CD8-positive, alpha-beta memory T cell (primary cell): ENCODE measurements around the gene TBC1D9B. TPM values are rescaled to one million over a fixed set of nuclear protein-coding genes. Genes with fewer than 3 reads are reported as not detected.

Source experiments
- CTCF ChIA-PET: fragments of 350-600 bp; sonication (Branson Sonifier 250); formaldehyde crosslinking; loops from one replicate; lab custom pipeline; 2021; ENCODE audit warnings: antibody characterized with exemption; lab: Charles Lee
- POLR2A ChIA-PET: fragments of 350-600 bp; sonication (Branson Sonifier 250); formaldehyde crosslinking; loops from one replicate; lab custom pipeline; 2021; ENCODE audit warnings: antibody characterized with exemption; lab: Charles Lee
- DNase-seq, 5 donors: peaks; one replicate each; pipeline versions ENCODE4 v3.0.0 to v3.0.0-alpha.2; 2020 to 2022; ENCODE audit warnings: mixed read lengths in 1 of 5
- H3K27ac ChIP-seq: one replicate; pipeline ENCODE4 v1.7.0; 2013; ENCODE audit warnings: low read depth, mild to moderate bottlenecking, low read length, moderate library complexity
- H3K27me3 ChIP-seq: 2 replicates; pipeline ENCODE4 v1.7.0; 2013; ENCODE audit warnings: low read length, mild to moderate bottlenecking; ENCODE audit not compliant: insufficient read depth, poor library complexity, severe bottlenecking
- H3K36me3 ChIP-seq: 2 replicates; pipeline ENCODE4 v1.7.0; 2013; ENCODE audit warnings: mild to moderate bottlenecking, low read length, moderate library complexity; ENCODE audit not compliant: insufficient read depth
- H3K4me1 ChIP-seq: 2 replicates; pipeline ENCODE4 v1.7.0; 2013; ENCODE audit warnings: mild to moderate bottlenecking, low read length, moderate library complexity; ENCODE audit not compliant: insufficient read depth
- H3K4me3 ChIP-seq: 2 replicates; pipeline ENCODE4 v1.7.0; 2013; ENCODE audit warnings: mild to moderate bottlenecking, low read length
- H3K9me3 ChIP-seq: 2 replicates; pipeline ENCODE4 v1.7.0; 2013; ENCODE audit warnings: mild to moderate bottlenecking, low read length
- H3K27ac Mint-ChIP-seq, 8 donors: one replicate each; pipeline ENCODE4 v1.8.0; 2020 to 2021; ENCODE audit warnings: mixed read lengths in 8 of 8, mild to moderate bottlenecking in 6 of 8, inconsistent platforms in 3 of 8, moderate library complexity in 3 of 8
- H3K27me3 Mint-ChIP-seq, 2 donors: one replicate each; pipeline ENCODE4 v1.8.0; 2020 to 2021; ENCODE audit warnings: mixed read lengths in 2 of 2, mild to moderate bottlenecking in 1 of 2, moderate library complexity in 1 of 2
- H3K36me3 Mint-ChIP-seq, 3 donors: one replicate each; pipeline ENCODE4 v1.8.0; 2020 to 2021; ENCODE audit warnings: mixed read lengths in 3 of 3, inconsistent platforms in 1 of 3, mild to moderate bottlenecking in 1 of 3
- H3K4me1 Mint-ChIP-seq, 3 donors: one replicate each; pipeline ENCODE4 v1.8.0; 2020 to 2021; ENCODE audit warnings: mixed read lengths in 3 of 3, inconsistent platforms in 1 of 3, mild to moderate bottlenecking in 1 of 3
- H3K4me3 Mint-ChIP-seq, 7 donors: one replicate each; pipeline ENCODE4 v1.8.0; 2020 to 2021; ENCODE audit warnings: mixed read lengths in 7 of 7, mild to moderate bottlenecking in 6 of 7, moderate library complexity in 4 of 7, inconsistent platforms in 2 of 7
- H3K9me3 Mint-ChIP-seq, 5 donors: one replicate each; pipeline ENCODE4 v1.8.0; 2020 to 2022; ENCODE audit warnings: mixed read lengths in 5 of 5, mild to moderate bottlenecking in 3 of 5, moderate library complexity in 2 of 5, inconsistent platforms in 1 of 5
- polyA plus RNA-seq: library from polyadenylated mRNA; unstranded; fragments of 300-500 nt; fragmentation: Illumina TruSeq; gene quantifications from one replicate; pipeline ENCODE4 v1.2.3, GENCODE V29; 2021
- total RNA-seq, 2 experiments: library from RNA; stranded (reverse); gene quantifications; one replicate each; pipeline ENCODE4 v1.2.3, GENCODE V29; 2021

The TBC1D9B gene
- total and polyA plus RNA-seq, 3 experiments from 2014 or later: 43.9 to 74.8 (median 73.7) TPM

- Mint-ChIP-seq H3K4me1 (peaks cover 16 to 30% (median 17%) of the 10 kb centered on the region in 3 donors), H3K27ac (peak overlapping the region; percentile 36 to 90 (median 65)), H3K9me3 (no peaks in the 10 kb centered on the region), H3K27me3 (no peaks in the 10 kb centered on the region), H3K4me3 (peak overlapping the region; percentile 81 to 96 (median 86)), H3K36me3 (peaks cover 0 to 31% (median 12%) of the 10 kb centered on the region in 3 donors)
- Histone ChIP-seq H3K4me3 (peak overlapping the region; percentile 44), H3K27ac (peak overlapping the region; percentile 51), H3K4me1 (peaks cover 17% of the 10 kb centered on the region), H3K9me3 (no peaks in the 10 kb centered on the region), H3K36me3 (no peaks in the 10 kb centered on the region), H3K27me3 (no peaks in the 10 kb centered on the region)
- ChIA-PET POLR2A (interaction anchor here (0.8 kb wide), 1 partner anchor 86 kb away, joined by 3 read pairs; no protein-coding TSS in a partner anchor), CTCF (interaction anchor here (0.8 to 5.7 kb wide), 7 partner anchors 48 to 143 kb away, joined by 3 to 37 read pairs (median 3); partner anchors contain the start of gene MRNIP)
- DNase-seq: no peak
These were observed 1.4 kb downstream of the TBC1D9B start for GRCh38 chr5:179906294-179906794.

GRCh38 chr5:179905161-179905560, 2.5 kb downstream of the TBC1D9B start:
- ChIA-PET POLR2A (interaction anchor here (0.7 kb wide), 1 partner anchor 236 kb away, joined by 4 read pairs; no protein-coding TSS in a partner anchor), CTCF (interaction anchor here (1.2 to 5.7 kb wide), 2 partner anchors 103 to 173 kb away, joined by 3 to 37 read pairs; partner anchors contain the start of gene MAML1)
- H3K9me3 ChIP-seq: no peaks in the 10 kb centered on the region
- H3K27me3 ChIP-seq: no peaks in the 10 kb centered on the region
- no peak overlapping the region for H3K4me3 ChIP-seq
- Mint-ChIP-seq H3K4me3 (peak overlapping the region in 1 of 7 donors; percentile 37), H3K9me3 (no peaks in the 10 kb centered on the region), H3K27me3 (no peaks in the 10 kb centered on the region), H3K27ac (no peak overlapping the region), H3K4me1 (peaks cover 16 to 30% (median 17%) of the 10 kb centered on the region in 3 donors), H3K36me3 (peaks cover 0 to 40% (median 12%) of the 10 kb centered on the region in 3 donors)
- DNase-seq: no peak
- H3K27ac ChIP-seq: no peak overlapping the region
- H3K4me1 ChIP-seq: peaks cover 17% of the 10 kb centered on the region
- H3K36me3 ChIP-seq: no peaks in the 10 kb centered on the region

GRCh38 chr5:179904463-179905160, 3.1 kb downstream of the TBC1D9B start:
- H3K4me3 Mint-ChIP-seq: no peak overlapping the region
- Histone ChIP-seq H3K9me3 (no peaks in the 10 kb centered on the region), H3K27ac (no peak overlapping the region), H3K4me3 (no peak overlapping the region), H3K27me3 (no peaks in the 10 kb centered on the region), H3K4me1 (peaks cover 17% of the 10 kb centered on the region), H3K36me3 (no peaks in the 10 kb centered on the region)
- H3K4me1 Mint-ChIP-seq: peaks cover 13 to 26% (median 20%) of the 10 kb centered on the region in 3 donors
- H3K27ac Mint-ChIP-seq: peak overlapping the region in 1 of 8 donors; percentile 71
- CTCF ChIA-PET: interaction anchor here (1.0 to 5.7 kb wide), 3 partner anchors 102 to 203 kb away, joined by 3 to 37 read pairs (median 3); partner anchors contain the start of gene MAML1
- H3K27me3 Mint-ChIP-seq: peaks cover 0 to under 1% of the 10 kb centered on the region in 2 donors
- DNase-seq: no peak
- no peaks in the 10 kb centered on the region for H3K9me3 Mint-ChIP-seq
- POLR2A ChIA-PET: interaction anchor here (0.7 kb wide), 1 partner anchor 235 kb away, joined by 4 read pairs; no protein-coding TSS in a partner anchor
- H3K36me3 Mint-ChIP-seq: peaks cover 0 to 45% (median 12%) of the 10 kb centered on the region in 3 donors

GRCh38 chr5:179902763-179903158, 4.9 kb downstream of the TBC1D9B start:
- no peak overlapping the region for H3K4me3 Mint-ChIP-seq
- ChIA-PET POLR2A (no interaction called here), CTCF (no interaction called here)
- peaks cover 10 to 20% (median 18%) of the 10 kb centered on the region in 3 donors for H3K4me1 Mint-ChIP-seq
- Histone ChIP-seq H3K4me1 (peaks cover 9% of the 10 kb centered on the region), H3K9me3 (no peaks in the 10 kb centered on the region), H3K4me3 (no peak overlapping the region), H3K27me3 (no peaks in the 10 kb centered on the region), H3K27ac (no peak overlapping the region), H3K36me3 (no peaks in the 10 kb centered on the region)
- peak overlapping the region in 1 of 8 donors; percentile 83 for H3K27ac Mint-ChIP-seq
- no peak for DNase-seq
- H3K9me3 Mint-ChIP-seq: no peaks in the 10 kb centered on the region
- H3K36me3 Mint-ChIP-seq: peaks cover 0 to 59% (median 19%) of the 10 kb centered on the region in 3 donors
- H3K27me3 Mint-ChIP-seq: peaks cover 0 to 1% of the 10 kb centered on the region in 2 donors

- no peak for DNase-seq
- ChIA-PET CTCF (no interaction called here), POLR2A (no interaction called here)
- Histone ChIP-seq H3K4me1 (peaks cover 9% of the 10 kb centered on the region), H3K9me3 (no peaks in the 10 kb centered on the region), H3K36me3 (no peaks in the 10 kb centered on the region), H3K4me3 (no peak overlapping the region), H3K27ac (no peak overlapping the region), H3K27me3 (no peaks in the 10 kb centered on the region)
- peak overlapping the region in 1 of 8 donors; percentile 83 for H3K27ac Mint-ChIP-seq
- peaks cover 0 to 65% (median 22%) of the 10 kb centered on the region in 3 donors for H3K36me3 Mint-ChIP-seq
- H3K4me1 Mint-ChIP-seq: peaks cover 10 to 20% (median 18%) of the 10 kb centered on the region in 3 donors
- no peak overlapping the region for H3K4me3 Mint-ChIP-seq
- no peaks in the 10 kb centered on the region for H3K9me3 Mint-ChIP-seq
- H3K27me3 Mint-ChIP-seq: peaks cover 0 to 1% of the 10 kb centered on the region in 2 donors
These were observed 5.6 kb downstream of the TBC1D9B start for GRCh38 chr5:179901915-179902762.

- no peak overlapping the region for H3K27ac Mint-ChIP-seq
- peaks cover 0 to 1% of the 10 kb centered on the region in 2 donors for H3K27me3 Mint-ChIP-seq
- H3K9me3 Mint-ChIP-seq: no peaks in the 10 kb centered on the region
- ChIA-PET POLR2A (no interaction called here), CTCF (no interaction called here)
- H3K4me3 Mint-ChIP-seq: no peak overlapping the region
- H3K9me3 ChIP-seq: no peaks in the 10 kb centered on the region
- H3K4me1 ChIP-seq: peaks cover 3% of the 10 kb centered on the region
- H3K4me1 Mint-ChIP-seq: peaks cover 10 to 16% (median 13%) of the 10 kb centered on the region in 3 donors
- no peaks in the 10 kb centered on the region for H3K27me3 ChIP-seq
- H3K27ac ChIP-seq: no peak overlapping the region
- peaks cover 0 to 66% (median 22%) of the 10 kb centered on the region in 3 donors for H3K36me3 Mint-ChIP-seq
- H3K4me3 ChIP-seq: no peak overlapping the region
- no peak for DNase-seq
- H3K36me3 ChIP-seq: no peaks in the 10 kb centered on the region
These were observed 6.2 kb downstream of the TBC1D9B start for GRCh38 chr5:179901462-179901861.

GRCh38 chr5:179900711-179901110, 7.0 kb downstream of the TBC1D9B start:
- Mint-ChIP-seq H3K27me3 (peaks cover 0 to 1% of the 10 kb centered on the region in 2 donors), H3K9me3 (no peaks in the 10 kb centered on the region), H3K4me3 (no peak overlapping the region), H3K36me3 (peaks cover 0 to 69% (median 25%) of the 10 kb centered on the region in 3 donors), H3K27ac (peak overlapping the region in 2 of 8 donors; percentile 29 to 47), H3K4me1 (peaks cover 5 to 9% (median 7%) of the 10 kb centered on the region in 3 donors)
- DNase-seq: no peak
- ChIA-PET CTCF (no interaction called here), POLR2A (no interaction called here)
- no peak overlapping the region for H3K27ac ChIP-seq
- H3K4me3 ChIP-seq: no peak overlapping the region
- no peaks in the 10 kb centered on the region for H3K27me3 ChIP-seq
- H3K4me1 ChIP-seq: no peaks in the 10 kb centered on the region
- H3K36me3 ChIP-seq: no peaks in the 10 kb centered on the region
- H3K9me3 ChIP-seq: no peaks in the 10 kb centered on the region
